HCT116 (cell line): ENCODE results near the gene WTAP. TPM values are rescaled to one million over a fixed set of nuclear protein-coding genes. Genes with fewer than 3 reads are reported as not detected.
"Not testable (repeated sequence)": the region's sequence is repeated elsewhere in the genome, so short reads cannot be mapped to it uniquely, and the experiment has no call there.

Experiments
- ATAC-seq: fragments of 200-7000 bp; cut with Tn5 transposase; 2 replicates; pipeline ENCODE4 v1.9.1; 2020; ENCODE audit warnings: mild to moderate bottlenecking, moderate library complexity
- BruUV-seq: library from RNA; stranded (reverse); fragments of 400-500 nt; replicated peaks from 2 replicates; lab custom pipeline; 2021; lab: Mats Ljungman, UMichigan
- CTCF ChIA-PET: fragments of 300-600 bp; sonication (Branson Sonifier 250); formaldehyde crosslinking; loops from one replicate; lab custom pipeline; 2021; ENCODE audit warnings: antibody characterized with exemption; lab: Charles Lee
- POLR2A ChIA-PET: fragments of 300-600, 350-600 bp; sonication (Branson Sonifier 250); formaldehyde crosslinking; loops from one replicate; lab custom pipeline; 2021; ENCODE audit warnings: antibody characterized with exemption; lab: Charles Lee
- RAD21 ChIA-PET, 2 experiments: fragments of 300-600 bp; sonication (Branson Sonifier 250); formaldehyde crosslinking; loops; one replicate each; lab custom pipeline; 2023; ENCODE audit warnings: low total read pairs in 2 of 2; ENCODE audit not compliant: uncharacterized antibody in 2 of 2, unreplicated experiment in 2 of 2, low non-redundant PET in 1 of 2; lab: Charles Lee
- DNase-seq: peaks from one replicate; pipeline ENCODE4 v3.0.0-alpha.2; 2010; ENCODE audit warnings: low read depth, low spot score
- H2AFZ ChIP-seq: fragments of 200-600 bp; shearing (Covaris generic), sonication (generic); 2 replicates; pipeline ENCODE4 v1.6.1; 2017; ENCODE audit warnings: low read depth, mixed run types, mixed read lengths, antibody characterized with exemption, low read length; ENCODE audit not compliant: poor library complexity, severe bottlenecking
- H3K27ac ChIP-seq: 2 replicates; pipeline ENCODE4 v1.5.1; 2012; ENCODE audit warnings: low read depth, low read length
- H3K27me3 ChIP-seq: fragments of 200-600 bp; sonication (generic); 2 replicates; pipeline ENCODE4 v1.6.1; 2016; ENCODE audit warnings: mixed run types, low read length, mixed read lengths; ENCODE audit not compliant: insufficient read depth
- H3K36me3 ChIP-seq, 2 experiments: fragments of 200-500 bp in 1 of 2; fragments of 200-600 bp in 1 of 2; sonication (Bioruptor generic) in 1 of 2; sonication (generic) in 1 of 2; 2 replicates each; pipeline versions ENCODE4 v1.5.1 to v1.6.1; 2014 to 2016; ENCODE audit warnings: low read length in 2 of 2, inconsistent platforms in 1 of 2, mixed read lengths in 1 of 2, mixed run types in 1 of 2; ENCODE audit not compliant: insufficient read depth in 2 of 2, control insufficient read depth in 1 of 2
- H3K4me1 ChIP-seq, 2 experiments: fragments of 200-600 bp in 1 of 2; sonication (generic) in 1 of 2; 2 replicates each; pipeline versions ENCODE4 v1.5.1 to v1.6.1; 2012 to 2017; ENCODE audit warnings: low read length in 2 of 2, inconsistent platforms in 1 of 2, mild to moderate bottlenecking in 1 of 2, mixed read lengths in 1 of 2, mixed run types in 1 of 2, moderate library complexity in 1 of 2; ENCODE audit not compliant: insufficient read depth in 2 of 2, control insufficient read depth in 1 of 2
- H3K4me2 ChIP-seq: fragments of 200-600 bp; sonication (generic); 2 replicates; pipeline ENCODE4 v1.6.1; 2017; ENCODE audit warnings: mixed run types, low read length, mixed read lengths
- H3K4me3 ChIP-seq, 2 experiments: fragments of 200-600 bp in 1 of 2; sonication (generic) in 1 of 2; replicated peaks in 1 of 2; 2 replicates each; pipeline ENCODE4 v1.5.1; 2011 to 2016; ENCODE audit warnings: low read length in 2 of 2, control low read depth in 1 of 2, low read depth in 1 of 2, mild to moderate bottlenecking in 1 of 2, mixed read lengths in 1 of 2, mixed run types in 1 of 2
- H3K79me2 ChIP-seq: fragments of 200-600 bp; sonication (generic); 2 replicates; pipeline ENCODE4 v1.6.1; 2017; ENCODE audit warnings: mild to moderate bottlenecking, mixed run types, low read length, moderate library complexity, mixed read lengths; ENCODE audit not compliant: insufficient read depth
- H3K9ac ChIP-seq: fragments of 200-600 bp; sonication (generic); 2 replicates; pipeline ENCODE4 v1.6.1; 2016; ENCODE audit warnings: low read length, mixed read lengths
- H3K9me2 ChIP-seq: fragments of 200-600 bp; sonication (generic), shearing (Covaris generic); 2 replicates; pipeline ENCODE4 v1.6.1; 2017; ENCODE audit warnings: mixed run types, mild to moderate bottlenecking, moderate library complexity; ENCODE audit not compliant: insufficient read depth
- H3K9me3 ChIP-seq, 2 experiments: fragments of 200-500 bp in 1 of 2; fragments of 200-600 bp in 1 of 2; sonication (Bioruptor generic) in 1 of 2; sonication (generic) in 1 of 2; 2 replicates each; pipeline ENCODE4 v1.6.1; 2014 to 2017; ENCODE audit warnings: low read length in 2 of 2, mixed read lengths in 2 of 2, inconsistent platforms in 1 of 2, low read depth in 1 of 2, mild to moderate bottlenecking in 1 of 2, mixed run types in 1 of 2, moderate library complexity in 1 of 2; ENCODE audit not compliant: control insufficient read depth in 1 of 2, insufficient read depth in 1 of 2
- H4K20me1 ChIP-seq: fragments of 200-600 bp; sonication (generic), shearing (Covaris generic); 2 replicates; pipeline ENCODE4 v1.6.1; 2017; ENCODE audit warnings: mixed run types, mild to moderate bottlenecking, moderate library complexity; ENCODE audit not compliant: insufficient read depth
- FOSL1 ChIP-seq: IDR thresholded peaks from 2 replicates; pipeline ENCODE4 v1.6.1; 2012; ENCODE audit warnings: low read depth
- JUND ChIP-seq: IDR thresholded peaks from 2 replicates; pipeline ENCODE4 v1.6.1; 2012
- RAD21 ChIP-seq: IDR thresholded peaks from 2 replicates; pipeline ENCODE4 v1.6.1; 2012; ENCODE audit warnings: low read depth, mild to moderate bottlenecking
- SIN3A ChIP-seq: IDR thresholded peaks from 2 replicates; pipeline ENCODE4 v1.6.1; 2012; ENCODE audit warnings: low read depth
- SRF ChIP-seq: IDR thresholded peaks from 2 replicates; pipeline ENCODE4 v1.6.1; 2012; ENCODE audit warnings: low read depth
- intact Hi-C: fragments of 100-400 bp; cut with micrococcal nuclease; formaldehyde crosslinking; loops from 2 replicates; pipeline ENCODE4 v1.10.0; 2022
- total RNA-seq: library from RNA; stranded (reverse); gene quantifications from one replicate; pipeline ENCODE4 v1.2.1, GENCODE V29; 2021; ENCODE audit not compliant: unreplicated experiment
- TF ChIP-seq, protein P1 (sequence below): IDR thresholded peaks from 2 replicates; pipeline ENCODE4 v1.6.1; 2012

Gene WTAP
- total RNA-seq, 1 experiment from 2014 or later = 88.6 TPM

DNA sequence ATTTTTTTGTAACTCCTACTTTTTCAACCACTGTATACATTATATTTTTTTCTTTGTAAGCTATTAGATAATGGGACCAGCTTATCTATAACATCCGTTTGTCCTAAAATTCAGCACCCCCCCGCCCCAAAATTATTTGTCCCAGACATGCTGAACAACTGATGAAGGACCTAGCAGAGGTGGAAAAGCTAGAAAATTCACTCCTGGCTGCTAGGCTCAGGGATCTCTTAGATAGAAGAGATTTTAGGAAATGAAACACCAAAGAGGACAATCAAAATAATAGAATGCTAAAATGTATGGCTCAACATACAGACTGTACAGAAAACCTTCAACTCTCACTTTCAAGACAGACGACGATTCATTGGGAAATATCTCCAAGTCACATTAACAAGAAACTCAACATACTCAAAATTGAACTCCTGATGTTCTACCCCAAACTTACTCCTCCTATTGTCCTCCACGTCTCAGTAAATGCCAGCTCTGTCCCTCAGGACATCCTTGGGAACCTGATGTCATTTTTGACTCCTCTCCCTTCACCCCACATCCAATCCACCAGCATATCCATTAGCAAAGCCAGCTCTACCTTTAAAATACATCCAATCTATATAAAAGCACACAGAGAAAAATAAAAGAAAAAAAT lies 38.9 kb upstream of the WTAP start:
- Histone ChIP-seq H2AFZ (no peak overlapping the region), H3K36me3 (peaks cover 16 to 35% of the 10 kb centered on the region in 2 experiments), H3K4me2 (no peak overlapping the region), H3K79me2 (peaks cover 68% of the 10 kb centered on the region), H3K9me2 (no peaks in the 10 kb centered on the region), H3K9me3 (no peaks in the 10 kb centered on the region), H3K9ac (no peak overlapping the region), H4K20me1 (no peaks in the 10 kb centered on the region), H3K27me3 (no peaks in the 10 kb centered on the region), H3K4me3 (no peak overlapping the region), H3K4me1 (peaks cover 8 to 18% of the 10 kb centered on the region in 2 experiments), H3K27ac (no peak overlapping the region)
- DNase-seq (no peak), ATAC-seq (no peak)
- ChIA-PET POLR2A (interaction anchor here (0.6 kb wide), 1 partner anchor 441 kb away, joined by 3 read pairs; no protein-coding TSS in a partner anchor), CTCF (interaction anchor here (0.6 kb wide), 1 partner anchor 238 kb away, joined by 3 read pairs; no protein-coding TSS in a partner anchor), RAD21 (interaction anchor here in 1 of 2 experiments (0.6 kb wide), 1 partner anchor 8 kb away, joined by 4 read pairs; no protein-coding TSS in a partner anchor)
- BruUV-seq = no TSS peak
- intact Hi-C loops = no loop called here
- TF ChIP-seq FOSL1 (no peak), JUND (no peak)

DNA sequence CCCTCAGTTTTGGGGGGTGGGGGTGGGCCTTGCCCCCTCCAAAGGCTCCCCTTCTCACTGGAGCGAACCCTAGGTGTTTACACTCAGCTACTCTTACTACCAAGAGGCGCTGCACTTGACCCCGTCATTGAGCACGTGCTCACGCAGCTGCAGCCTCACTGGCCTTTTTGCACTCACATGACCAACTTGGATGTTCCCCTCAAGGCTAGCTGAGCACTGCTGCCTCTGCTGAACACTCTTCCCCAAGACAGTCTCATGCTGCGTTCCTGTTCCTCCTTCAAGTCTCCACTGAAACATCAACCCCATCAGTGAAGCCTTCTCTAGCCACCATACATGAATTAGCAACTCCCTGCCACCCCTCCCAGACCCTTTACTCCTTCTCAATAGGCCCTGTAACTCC lies 38.3 kb upstream of the WTAP start:
- CTCF ChIA-PET = no interaction called here

DNA sequence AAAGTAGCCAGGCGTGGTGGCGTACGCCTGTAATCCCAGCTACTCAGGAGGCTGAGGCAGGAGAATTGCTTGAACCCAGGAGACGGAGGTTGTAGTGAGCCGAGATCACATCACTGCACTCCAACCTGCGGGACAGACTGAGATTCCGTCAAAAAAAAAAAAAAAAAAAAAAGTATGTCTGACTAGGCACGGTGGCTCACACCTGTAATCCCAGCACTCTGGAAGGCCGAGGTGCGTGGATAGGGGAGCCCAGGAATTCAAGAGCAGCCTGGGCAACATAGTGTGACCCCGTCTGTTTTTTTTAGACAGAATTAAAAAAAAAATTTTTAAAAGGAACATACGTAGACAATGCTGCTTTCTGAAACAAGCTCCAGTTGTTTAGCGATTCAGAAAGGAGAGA lies 37.2 kb upstream of the WTAP start:
- intact Hi-C loops = loop anchor here (10.0 kb wide), 1 partner anchor 705 kb away; no protein-coding TSS in a partner anchor
- peaks cover 68% of the 10 kb centered on the region for H3K79me2 ChIP-seq
- CTCF ChIA-PET = not testable (repeated sequence)

More for the DNA sequence above, 38.3 kb upstream of the WTAP start:
- Histone ChIP-seq H3K4me2 (no peak overlapping the region), H3K4me3 (no peak overlapping the region), H3K79me2 (peaks cover 68% of the 10 kb centered on the region), H2AFZ (no peak overlapping the region), H4K20me1 (no peaks in the 10 kb centered on the region), H3K36me3 (peaks cover 15 to 30% of the 10 kb centered on the region in 2 experiments), H3K9ac (no peak overlapping the region), H3K4me1 (peaks cover 10 to 22% of the 10 kb centered on the region in 2 experiments), H3K9me2 (no peaks in the 10 kb centered on the region), H3K27me3 (no peaks in the 10 kb centered on the region), H3K9me3 (no peaks in the 10 kb centered on the region), H3K27ac (no peak overlapping the region)
- RAD21 ChIA-PET = no interaction called here
- POLR2A ChIA-PET = no interaction called here
- TF ChIP-seq SRF (no peak), RAD21 (no peak), SIN3A (no peak)
- TF ChIP-seq, protein P1, sequence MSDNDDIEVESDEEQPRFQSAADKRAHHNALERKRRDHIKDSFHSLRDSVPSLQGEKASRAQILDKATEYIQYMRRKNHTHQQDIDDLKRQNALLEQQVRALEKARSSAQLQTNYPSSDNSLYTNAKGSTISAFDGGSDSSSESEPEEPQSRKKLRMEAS = no peak
- DNase-seq (no peak), ATAC-seq (no peak)
- intact Hi-C loops = no loop called here
- no TSS peak for BruUV-seq

More for the DNA sequence above, 37.2 kb upstream of the WTAP start:
- H3K27ac ChIP-seq, H3K9me3 ChIP-seq, H3K27me3 ChIP-seq, ATAC-seq, RAD21 ChIA-PET, H4K20me1 ChIP-seq, H3K4me2 ChIP-seq, BruUV-seq, H3K4me3 ChIP-seq, POLR2A ChIA-PET, H2AFZ ChIP-seq, H3K9me2 ChIP-seq, DNase-seq, H3K9ac ChIP-seq: not testable (repeated sequence)
- H3K4me1 ChIP-seq = peaks cover 15 to 26% of the 10 kb centered on the region in 2 experiments
- peaks cover 8 to 25% of the 10 kb centered on the region in 2 experiments; a peak in 3 of 4 replicates for H3K36me3 ChIP-seq
